ENCODE measurements around the gene ERC2. TPM values are rescaled to one million over a fixed set of nuclear protein-coding genes. Genes with fewer than 3 reads are reported as not detected.

ERC2 gene
- total and polyA plus RNA-seq, 2 of the 8 experiments (the other 6 are each of a cell fraction or from before 2014, with no cell fraction given), result 16.4 to 22.8 TPM

GRCh38 chr3:56254835-56255234 lies 213.4 kb downstream of the ERC2 start:
- H3K4ac ChIP-seq (replicated peaks; ENCODE audit: insufficient read length, low read depth, low read length), result peak overlapping the region; percentile 12
- H3K4me2 ChIP-seq (ENCODE audit: insufficient read depth in 1 of 2, low read depth in 2 of 2, low read length in 2 of 2), result no peak overlapping the region
- FAIRE-seq (no peak), DNase-seq (ENCODE audit: low read depth in 1 of 2, low spot score in 2 of 2) (no peak)
- H3K56ac ChIP-seq (replicated peaks; ENCODE audit: insufficient read length, low read depth, low read length), result no peak overlapping the region
- POLR2A ChIA-PET (ENCODE audit: partially characterized antibody), result no interaction called here
- H4K8ac ChIP-seq (ENCODE audit: extremely low read depth, insufficient read depth, low read length), result no peak overlapping the region
- no peak overlapping the region for H3K18ac ChIP-seq (ENCODE audit: extremely low read depth, low read length)
- H3K23ac ChIP-seq (ENCODE audit: insufficient read length), result no peak overlapping the region
- H2BK15ac ChIP-seq (ENCODE audit: low read length), result no peak overlapping the region
- no peak overlapping the region for H3K14ac ChIP-seq (ENCODE audit: insufficient read length)
- no peak overlapping the region for H2BK5ac ChIP-seq (ENCODE audit: low read depth, low read length)
- H3K27me3 ChIP-seq (replicated peaks in 1 of 4; ENCODE audit: control insufficient read depth in 3 of 4, extremely low read depth in 1 of 4, insufficient read depth in 3 of 4, low read length in 3 of 4), result no peaks in the 10 kb centered on the region
- WGBS, 2 experiments (ENCODE audit: extremely low coverage in 1 of 2, insufficient coverage in 1 of 2, insufficient read length in 1 of 2, insufficient replicate concordance in 2 of 2, low coverage in 1 of 2, low lambda C conversion rate in 2 of 2, missing lambda C conversion rate in 1 of 2), result 82% methylated on average over 3 of the region's 3 CpGs; no CpG with 5 or more reads in 1 of the 2 experiments
- CTCF ChIA-PET (ENCODE audit: partially characterized antibody), result interaction anchor here (0.5 to 6.7 kb wide), 17 partner anchors 9 to 830 kb away, joined by 3 to 44 read pairs (median 3); no protein-coding TSS in a partner anchor
- no peak overlapping the region for H4K5ac ChIP-seq (ENCODE audit: insufficient read length, low read depth, low read length)
- no peak overlapping the region for H2AFZ ChIP-seq (ENCODE audit: low read length)
- no peak overlapping the region for H2BK12ac ChIP-seq (ENCODE audit: low read depth, low read length)
- no peak overlapping the region for H2BK120ac ChIP-seq (replicated peaks; ENCODE audit: low read depth, low read length)
- H3K4me1 ChIP-seq (replicated peaks in 1 of 4; ENCODE audit: control insufficient read depth in 3 of 4, insufficient read depth in 4 of 4, low read length in 3 of 4), result peaks cover 0 to 12% (median 8%) of the 10 kb centered on the region in 4 experiments; a peak in 5 of 7 replicates
- H3K27ac ChIP-seq (ENCODE audit: low read depth, low read length), result no peak overlapping the region
- no peak overlapping the region for H3K9ac ChIP-seq (replicated peaks in 1 of 4; ENCODE audit: extremely low read depth in 1 of 4, low read depth in 3 of 4, low read length in 3 of 4)
- no peak overlapping the region for H2BK20ac ChIP-seq (ENCODE audit: low read length)
- no peak overlapping the region for H3K4me3 ChIP-seq (ENCODE audit: extremely low read depth in 1 of 4, insufficient read depth in 2 of 4, low read depth in 3 of 4, low read length in 4 of 4)
- H3K23me2 ChIP-seq (ENCODE audit: low read depth, low read length), result no peaks in the 10 kb centered on the region
- no peaks in the 10 kb centered on the region for H3K79me2 ChIP-seq (ENCODE audit: control insufficient read depth in 1 of 2, insufficient read depth in 2 of 2, low read length in 2 of 2)
- H2AK5ac ChIP-seq (ENCODE audit: low read depth, low read length), result no peak overlapping the region
- H3K36me3 ChIP-seq (ENCODE audit: control insufficient read depth in 2 of 4, insufficient read depth in 4 of 4, low read length in 3 of 4), result no peaks in the 10 kb centered on the region
- no peaks in the 10 kb centered on the region for H3K79me1 ChIP-seq (ENCODE audit: low read depth, low read length)
- no peaks in the 10 kb centered on the region for H4K20me1 ChIP-seq (replicated peaks in 1 of 2; ENCODE audit: control insufficient read depth in 1 of 2, insufficient read depth in 2 of 2, low read length in 2 of 2)
- H4K91ac ChIP-seq (replicated peaks; ENCODE audit: insufficient read length, low read length), result no peak overlapping the region
- H3K9me3 ChIP-seq (ENCODE audit: insufficient read depth in 2 of 2, low read depth in 1 of 2, low read length in 1 of 2), result no peaks in the 10 kb centered on the region
- TF ChIP-seq TEAD4 (IDR thresholded peaks at IDR 0.05; ENCODE audit: low read depth, low read length) (no peak), CREB1 (IDR thresholded peaks at IDR 0.05) (no peak), SUZ12 (IDR thresholded peaks at IDR 0.05; ENCODE audit: low read length) (no peak), NRF1 (IDR thresholded peaks at IDR 0.05; ENCODE audit: low read depth, low read length) (no peak), SIX5 (IDR thresholded peaks at IDR 0.05; ENCODE audit: low read depth, low read length) (no peak), POLR2A (IDR thresholded peaks at IDR 0.05; ENCODE audit: control extremely low read depth in 1 of 2, low read depth in 2 of 2, low read length in 2 of 2) (no peak), RFX5 (IDR thresholded peaks at IDR 0.05; ENCODE audit: borderline replicate concordance, low read depth, low read length) (no peak), SP2 (IDR thresholded peaks at IDR 0.05; ENCODE audit: low read length) (no peak), SP4 (IDR thresholded peaks at IDR 0.05; ENCODE audit: low read length) (no peak), SRF (IDR thresholded peaks at IDR 0.05; ENCODE audit: low read depth, low read length) (no peak)

Data from H1 (cell line).